HL-60 (cell line): ENCODE results near the gene SH3RF3.

Source experiments
- DNase-seq, 2 experiments: peaks; one replicate each; pipeline ENCODE4 v3.0.0-alpha.2; 2010 to 2020; ENCODE audit warnings: low read depth in 1 of 2, low spot score in 1 of 2
- H3K27ac ChIP-seq: fragments of 250-450 bp; sonication (Bioruptor Pico); replicated peaks from 2 replicates; pipeline ENCODE4 v1.5.1; 2020; ENCODE audit warnings: mild to moderate bottlenecking, moderate library complexity
- H3K27me3 ChIP-seq: fragments of 250-450 bp; sonication (Bioruptor Pico); 2 replicates; pipeline ENCODE4 v1.5.1; 2021; ENCODE audit warnings: mild to moderate bottlenecking, moderate library complexity; ENCODE audit not compliant: insufficient read depth, poor library complexity, severe bottlenecking
- H3K4me3 ChIP-seq: replicated peaks from 2 replicates; pipeline ENCODE4 v1.5.1; 2011; ENCODE audit warnings: mild to moderate bottlenecking, control low read depth, low read length; ENCODE audit not compliant: insufficient read depth
- CTCF ChIP-seq: IDR thresholded peaks from one replicate; pipeline ENCODE4 v1.5.1; 2011; ENCODE audit warnings: low read length, control low read depth, inconsistent platforms; ENCODE audit not compliant: insufficient read depth
- GABPA ChIP-seq: IDR thresholded peaks from 2 replicates; pipeline ENCODE4 v1.6.1; 2012; ENCODE audit warnings: low read depth
- POLR2AphosphoS5 ChIP-seq: IDR thresholded peaks from 2 replicates; pipeline ENCODE4 v1.6.1; 2012; ENCODE audit warnings: low read depth
- REST ChIP-seq: IDR thresholded peaks from 2 replicates; pipeline ENCODE4 v1.6.1; 2012; ENCODE audit warnings: low read depth; ENCODE audit not compliant: insufficient replicate concordance
- SPI1 ChIP-seq: IDR thresholded peaks from 2 replicates; pipeline ENCODE4 v1.6.1; 2012; ENCODE audit warnings: low read depth, mild to moderate bottlenecking, borderline replicate concordance

SH3RF3 gene

GRCh38 chr2:109482361-109482861, 353.4 kb downstream of the SH3RF3 start:
- H3K4me3 ChIP-seq: no peak overlapping the region
- no peaks in the 10 kb centered on the region for H3K27me3 ChIP-seq
- H3K27ac ChIP-seq: no peak overlapping the region
- no peak for DNase-seq
- TF ChIP-seq SPI1 (no peak), REST (no peak), CTCF (no peak), POLR2AphosphoS5 (no peak), GABPA (no peak)

- H3K4me3 ChIP-seq: no peak overlapping the region
- H3K27me3 ChIP-seq: no peaks in the 10 kb centered on the region
- DNase-seq: no peak
- no peak overlapping the region for H3K27ac ChIP-seq
- no peak for TF ChIP-seq SPI1
- TF ChIP-seq CTCF: no peak
- no peak for TF ChIP-seq GABPA
- no peak for TF ChIP-seq REST
- TF ChIP-seq POLR2AphosphoS5: no peak
Measured at GRCh38 chr2:109486711-109487535, 357.9 kb downstream of the SH3RF3 start.

- no peak overlapping the region for H3K4me3 ChIP-seq
- TF ChIP-seq SPI1: no peak
- no peak for TF ChIP-seq GABPA
- TF ChIP-seq REST: no peak
- no peak for TF ChIP-seq POLR2AphosphoS5
- no peak for TF ChIP-seq CTCF
- H3K27me3 ChIP-seq: no peaks in the 10 kb centered on the region
- no peak overlapping the region for H3K27ac ChIP-seq
- no peak for DNase-seq
Measured at GRCh38 chr2:109487536-109487869, 358.5 kb downstream of the SH3RF3 start.
